Smooth muscle cell (in vitro differentiated cells): ENCODE measurements around the gene PKP2. TPM values are rescaled to one million over a fixed set of nuclear protein-coding genes. Genes with fewer than 3 reads are reported as not detected.

ENCODE experiments used
- DNase-seq: peaks from one replicate; lab custom pipeline; 2025; ENCODE audit not compliant: unreplicated experiment; lab: John Stamatoyannopoulos, UW
- H2AFZ ChIP-seq: fragments of 200-600 bp; sonication (generic); 2 replicates; pipeline ENCODE4 v1.6.0; 2016; ENCODE audit warnings: antibody characterized with exemption, low read depth, mild to moderate bottlenecking
- H3F3A ChIP-seq: fragments of 200-600 bp; sonication (generic); 2 replicates; pipeline ENCODE4 v1.6.0; 2017; ENCODE audit warnings: antibody characterized with exemption, low read depth
- H3K27ac ChIP-seq: fragments of 200-600 bp; sonication (generic); 2 replicates; pipeline ENCODE4 v1.5.1; 2016; ENCODE audit warnings: low read depth, mild to moderate bottlenecking
- H3K27me3 ChIP-seq: fragments of 200-600 bp; sonication (generic); 2 replicates; pipeline ENCODE4 v1.6.1; 2016; ENCODE audit warnings: low read depth, mild to moderate bottlenecking
- H3K36me3 ChIP-seq: fragments of 200-600 bp; sonication (generic); 2 replicates; pipeline ENCODE4 v1.5.1; 2016; ENCODE audit warnings: low read depth
- H3K4me1 ChIP-seq: fragments of 200-600 bp; sonication (generic); 2 replicates; pipeline ENCODE4 v1.5.1; 2016; ENCODE audit warnings: low read depth
- H3K4me2 ChIP-seq: fragments of 200-600 bp; sonication (generic); 2 replicates; pipeline ENCODE4 v1.6.0; 2016; ENCODE audit warnings: mild to moderate bottlenecking
- H3K4me3 ChIP-seq: fragments of 200-600 bp; sonication (generic); 2 replicates; pipeline ENCODE4 v1.5.1; 2016; ENCODE audit warnings: mild to moderate bottlenecking
- H3K79me2 ChIP-seq: fragments of 200-600 bp; sonication (generic); 2 replicates; pipeline ENCODE4 v1.6.0; 2016; ENCODE audit warnings: low read depth, mild to moderate bottlenecking
- H3K9ac ChIP-seq: fragments of 200-600 bp; sonication (generic); 2 replicates; pipeline ENCODE4 v1.6.0; 2016; ENCODE audit warnings: low read depth
- H3K9me3 ChIP-seq: fragments of 200-600 bp; sonication (generic); replicated peaks from 2 replicates; pipeline ENCODE4 v1.5.1; 2016; ENCODE audit warnings: low read depth
- H4K20me1 ChIP-seq: fragments of 200-600 bp; sonication (generic); 2 replicates; pipeline ENCODE4 v1.6.0; 2016; ENCODE audit warnings: low read depth
- WGBS: methylation state at CpG from one replicate; pipeline ENCODE4 v1.1.7; 2016; ENCODE audit warnings: low lambda C conversion rate; 5-methylcytosine and 5-hydroxymethylcytosine counted together
- polyA plus RNA-seq: library from polyadenylated mRNA; unstranded; fragments of >200 nt; fragmentation: Nextera tagmentation; extraction: Ambion mirVana; gene quantifications from 2 replicates; pipeline ENCODE4 v1.2.1, GENCODE V29; 2016
- total RNA-seq: library from RNA; depleted of rRNA; stranded (reverse); fragments of >200 nt; gene quantifications from 2 replicates; pipeline ENCODE4 v1.2.3, GENCODE V29; 2014
- TF ChIP-seq, protein P1 (sequence below): fragments of 200-600 bp; sonication (generic); IDR thresholded peaks from 2 replicates; pipeline ENCODE4 v1.5.1; 2017; ENCODE audit warnings: borderline replicate concordance, mild to moderate bottlenecking, antibody characterized with exemption; ENCODE audit not compliant: insufficient read depth, poor library complexity, severe bottlenecking

The PKP2 gene
- total and polyA plus RNA-seq, 2 experiments from 2014 or later = 7.3 to 22.3 TPM

DNA sequence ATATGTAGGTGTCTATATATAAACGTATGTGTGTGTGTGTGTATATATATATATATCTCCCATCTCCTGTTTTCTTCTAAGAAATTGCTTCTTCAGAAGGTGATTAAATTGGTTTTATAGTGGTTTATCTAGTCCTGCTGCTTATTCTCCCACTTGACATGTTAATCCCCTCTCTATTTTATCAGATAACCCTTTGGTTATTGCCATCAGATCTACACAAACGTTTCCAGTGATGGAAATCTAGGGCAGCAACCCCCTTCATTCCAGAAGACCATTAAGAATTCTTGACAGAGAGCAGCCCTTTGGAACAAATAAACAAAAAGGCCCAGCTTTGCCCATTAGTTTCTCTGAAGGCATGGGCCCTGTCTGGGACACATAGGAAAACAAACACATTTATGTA lies 106.7 kb downstream of the PKP2 start:
- H3K9me3 ChIP-seq = no peaks in the 10 kb centered on the region
- 6% methylated on average over 2 of the region's 2 CpGs for WGBS
- H3K4me2 ChIP-seq = peak overlapping the region; percentile 71
- peaks cover 18% of the 10 kb centered on the region for H3F3A ChIP-seq
- H3K9ac ChIP-seq = no peak overlapping the region
- H3K4me1 ChIP-seq = peaks cover 10% of the 10 kb centered on the region
- no peak overlapping the region for H3K4me3 ChIP-seq
- H3K27ac ChIP-seq = peak overlapping the region; percentile 74
- H4K20me1 ChIP-seq = no peaks in the 10 kb centered on the region
- no peaks in the 10 kb centered on the region for H3K36me3 ChIP-seq
- no peak for DNase-seq
- no peaks in the 10 kb centered on the region for H3K79me2 ChIP-seq
- no peak overlapping the region for H2AFZ ChIP-seq
- no peaks in the 10 kb centered on the region for H3K27me3 ChIP-seq
- TF ChIP-seq, protein P1, sequence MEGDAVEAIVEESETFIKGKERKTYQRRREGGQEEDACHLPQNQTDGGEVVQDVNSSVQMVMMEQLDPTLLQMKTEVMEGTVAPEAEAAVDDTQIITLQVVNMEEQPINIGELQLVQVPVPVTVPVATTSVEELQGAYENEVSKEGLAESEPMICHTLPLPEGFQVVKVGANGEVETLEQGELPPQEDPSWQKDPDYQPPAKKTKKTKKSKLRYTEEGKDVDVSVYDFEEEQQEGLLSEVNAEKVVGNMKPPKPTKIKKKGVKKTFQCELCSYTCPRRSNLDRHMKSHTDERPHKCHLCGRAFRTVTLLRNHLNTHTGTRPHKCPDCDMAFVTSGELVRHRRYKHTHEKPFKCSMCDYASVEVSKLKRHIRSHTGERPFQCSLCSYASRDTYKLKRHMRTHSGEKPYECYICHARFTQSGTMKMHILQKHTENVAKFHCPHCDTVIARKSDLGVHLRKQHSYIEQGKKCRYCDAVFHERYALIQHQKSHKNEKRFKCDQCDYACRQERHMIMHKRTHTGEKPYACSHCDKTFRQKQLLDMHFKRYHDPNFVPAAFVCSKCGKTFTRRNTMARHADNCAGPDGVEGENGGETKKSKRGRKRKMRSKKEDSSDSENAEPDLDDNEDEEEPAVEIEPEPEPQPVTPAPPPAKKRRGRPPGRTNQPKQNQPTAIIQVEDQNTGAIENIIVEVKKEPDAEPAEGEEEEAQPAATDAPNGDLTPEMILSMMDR = no peak

DNA sequence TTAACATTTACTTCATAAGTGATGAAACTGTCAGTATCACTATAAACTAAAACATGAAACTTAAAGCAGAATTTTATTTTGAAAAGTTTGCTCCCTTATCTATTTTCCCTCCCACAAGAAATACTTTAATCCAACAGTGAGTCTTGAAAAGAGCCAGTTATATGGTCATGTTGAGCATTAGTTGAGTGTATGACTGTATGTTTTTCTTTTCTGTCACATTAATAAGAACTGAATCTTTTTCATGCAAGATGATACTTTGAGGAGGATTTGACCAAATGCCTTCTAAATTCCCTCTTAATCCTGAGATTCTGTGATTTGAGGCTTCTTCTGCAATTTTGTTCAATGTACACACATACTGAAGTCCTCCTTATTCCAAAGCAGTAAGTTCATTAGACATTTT lies 107.1 kb downstream of the PKP2 start:
- DNase-seq = no peak
- H4K20me1 ChIP-seq = no peaks in the 10 kb centered on the region
- H3K36me3 ChIP-seq = no peaks in the 10 kb centered on the region
- TF ChIP-seq, protein P1 = no peak
- H3K4me2 ChIP-seq = peak overlapping the region; percentile 71
- H3K9ac ChIP-seq = no peak overlapping the region
- H3K9me3 ChIP-seq = no peaks in the 10 kb centered on the region
- no peak overlapping the region for H2AFZ ChIP-seq
- H3K79me2 ChIP-seq = no peaks in the 10 kb centered on the region
- peak overlapping the region; percentile 74 for H3K27ac ChIP-seq
- no peaks in the 10 kb centered on the region for H3K27me3 ChIP-seq
- peaks cover 10% of the 10 kb centered on the region for H3K4me1 ChIP-seq
- H3F3A ChIP-seq = peaks cover 14% of the 10 kb centered on the region
- H3K4me3 ChIP-seq = no peak overlapping the region

DNA sequence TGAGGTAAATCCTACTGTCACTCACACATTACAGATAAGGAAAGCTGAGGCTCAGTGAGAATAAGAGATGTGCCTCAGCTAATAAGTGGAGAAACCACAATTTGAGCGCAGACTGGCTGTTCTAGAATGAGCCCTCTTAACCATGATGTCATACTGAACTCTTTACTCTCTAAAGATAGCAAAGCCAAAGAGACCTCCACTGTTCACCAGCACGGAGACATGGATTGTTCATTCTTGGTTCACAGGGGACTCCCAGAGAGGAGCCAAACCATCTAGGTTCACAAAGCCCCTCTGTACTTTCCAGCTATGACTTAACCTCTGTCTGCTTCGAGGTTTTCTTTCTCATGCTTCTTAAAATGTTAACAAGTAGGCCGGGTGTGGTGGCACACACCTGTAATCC lies 108.2 kb downstream of the PKP2 start:
- H3F3A ChIP-seq = peaks cover 14% of the 10 kb centered on the region
- H3K4me1 ChIP-seq = peaks cover 8% of the 10 kb centered on the region
- no peak overlapping the region for H3K9ac ChIP-seq
- no peaks in the 10 kb centered on the region for H3K27me3 ChIP-seq
- H3K4me2 ChIP-seq = no peak overlapping the region
- H3K27ac ChIP-seq = peak overlapping the region; percentile 29
- H4K20me1 ChIP-seq = no peaks in the 10 kb centered on the region
- no peak overlapping the region for H2AFZ ChIP-seq
- TF ChIP-seq, protein P1 = no peak
- H3K4me3 ChIP-seq = no peak overlapping the region
- H3K36me3 ChIP-seq = no peaks in the 10 kb centered on the region
- DNase-seq = no peak
- H3K9me3 ChIP-seq = no peaks in the 10 kb centered on the region
- H3K79me2 ChIP-seq = no peaks in the 10 kb centered on the region
- WGBS = 61% methylated on average over 4 of the region's 4 CpGs

DNA sequence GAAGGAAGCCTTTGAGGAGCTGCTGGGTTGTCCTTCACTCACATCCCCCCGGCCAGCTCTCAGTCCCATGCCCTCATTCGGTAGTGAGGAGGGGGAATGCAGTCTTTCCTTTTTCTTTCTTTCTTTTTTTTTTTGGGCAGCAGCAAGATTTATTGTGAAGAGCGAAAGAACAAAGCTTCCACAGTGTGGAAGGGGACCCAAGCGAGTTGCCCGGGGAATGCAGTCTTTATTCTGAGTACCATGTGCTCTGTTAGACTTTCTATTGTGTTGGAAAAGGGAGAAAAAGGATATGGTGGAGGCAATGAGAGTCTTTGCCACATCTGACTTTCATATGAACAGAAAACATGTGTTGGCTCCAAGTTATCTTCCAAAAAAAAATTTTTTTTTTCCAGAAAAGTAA lies 111.0 kb downstream of the PKP2 start:
- Histone ChIP-seq H3K9ac (no peak overlapping the region), H3K4me2 (no peak overlapping the region), H3K79me2 (no peaks in the 10 kb centered on the region), H4K20me1 (no peaks in the 10 kb centered on the region), H3F3A (peaks cover 7% of the 10 kb centered on the region), H3K9me3 (no peaks in the 10 kb centered on the region), H3K27me3 (no peaks in the 10 kb centered on the region), H3K4me1 (peaks cover 8% of the 10 kb centered on the region), H3K36me3 (no peaks in the 10 kb centered on the region), H3K4me3 (no peak overlapping the region), H3K27ac (no peak overlapping the region), H2AFZ (no peak overlapping the region)
- no peak for DNase-seq
- TF ChIP-seq, protein P1 = no peak
- WGBS = 92% methylated on average over 5 of the region's 5 CpGs
